ENCODE measurements around the gene SPATA1. TPM values are rescaled to one million over a fixed set of nuclear protein-coding genes. Genes with fewer than 3 reads are reported as not detected.

SPATA1 gene
- total and polyA plus RNA-seq, 2 of the 13 experiments (the other 11 are each of a cell fraction or from before 2014, with no cell fraction given), result 0.70 to 1.4 TPM

GRCh38 chr1:84504580-84505492 lies 1.4 kb upstream of the SPATA1 start (continued):
- TF ChIP-seq FOXO4 (CRISPR knock-in tag; conservative IDR thresholded peaks at IDR 0.05), result no peak
- TF ChIP-seq SP140L (CRISPR knock-in tag; IDR thresholded peaks at IDR 0.05; ENCODE audit: borderline replicate concordance), result no peak
- TF ChIP-seq CERS6 (CRISPR knock-in tag; IDR thresholded peaks at IDR 0.05), result no peak
- no peak for TF ChIP-seq BRD4 (CRISPR knock-in tag; IDR thresholded peaks at IDR 0.05)
- TF ChIP-seq MEF2D (CRISPR knock-in tag; IDR thresholded peaks at IDR 0.05), result 0 out of 2 replicates have a peak, but pooled peaks have one; percentile 28
- TF ChIP-seq ZNF749 (CRISPR knock-in tag; IDR thresholded peaks at IDR 0.05; ENCODE audit: borderline replicate concordance), result no peak
- TF ChIP-seq PHB2 (IDR thresholded peaks at IDR 0.05; ENCODE audit: partially characterized antibody), result no peak
- TF ChIP-seq ZBTB33 (CRISPR knock-in tag; IDR thresholded peaks at IDR 0.05), result no peak
- TF ChIP-seq TFAP4 (IDR thresholded peaks at IDR 0.05; ENCODE audit: borderline replicate concordance, low read depth), result no peak; the same call in 1 of the 2 replicates
- TF ChIP-seq ZNF407 (CRISPR knock-in tag; IDR thresholded peaks at IDR 0.05; ENCODE audit: not compliant biosample characterization), result no peak
- TF ChIP-seq ZNF577 (CRISPR knock-in tag; IDR thresholded peaks at IDR 0.05; ENCODE audit: borderline replicate concordance, low read depth), result no peak
- TF ChIP-seq ZNF615 (CRISPR knock-in tag; IDR thresholded peaks at IDR 0.05; ENCODE audit: borderline replicate concordance), result no peak
- TF ChIP-seq CCDC6 (CRISPR knock-in tag; IDR thresholded peaks at IDR 0.05), result no peak; the same call in 1 of the 2 replicates
- no peak for TF ChIP-seq ZBTB42 (CRISPR knock-in tag; IDR thresholded peaks at IDR 0.05)
